ENCODE results near the gene GPR137.

DNA sequence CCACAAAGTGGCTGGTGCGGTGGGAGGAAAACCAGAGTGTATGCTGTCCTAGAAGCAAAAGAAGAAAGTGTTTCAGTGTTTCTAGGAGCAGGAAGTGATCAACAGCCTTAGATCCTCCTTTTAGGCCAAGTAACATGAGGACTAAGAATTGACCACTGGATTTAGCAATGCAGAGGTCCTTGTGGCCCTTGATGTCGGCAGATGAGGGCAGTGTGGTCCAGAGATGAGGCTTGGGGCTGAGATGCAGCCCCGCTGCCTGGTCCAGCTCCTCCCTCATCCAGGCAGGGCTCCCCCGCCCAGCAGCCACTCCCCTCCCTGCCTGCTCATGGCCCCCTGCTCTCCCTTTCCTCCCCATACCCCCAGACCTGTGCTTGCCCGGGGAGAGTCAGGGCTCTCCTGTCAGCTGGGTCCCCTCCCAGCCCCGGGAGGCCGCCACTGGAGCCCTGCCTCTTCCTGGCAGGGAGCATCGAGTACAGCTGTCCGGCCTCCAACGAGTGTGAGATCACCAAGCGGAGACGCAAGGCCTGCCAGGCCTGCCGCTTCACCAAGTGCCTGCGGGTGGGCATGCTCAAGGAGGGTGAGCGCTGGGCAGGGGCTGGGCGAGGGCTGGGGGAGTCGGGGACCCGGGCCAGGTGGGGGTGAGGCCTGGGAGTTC is 28.0 kb downstream of the GPR137 start:
- TF ChIP-seq, protein P1, sequence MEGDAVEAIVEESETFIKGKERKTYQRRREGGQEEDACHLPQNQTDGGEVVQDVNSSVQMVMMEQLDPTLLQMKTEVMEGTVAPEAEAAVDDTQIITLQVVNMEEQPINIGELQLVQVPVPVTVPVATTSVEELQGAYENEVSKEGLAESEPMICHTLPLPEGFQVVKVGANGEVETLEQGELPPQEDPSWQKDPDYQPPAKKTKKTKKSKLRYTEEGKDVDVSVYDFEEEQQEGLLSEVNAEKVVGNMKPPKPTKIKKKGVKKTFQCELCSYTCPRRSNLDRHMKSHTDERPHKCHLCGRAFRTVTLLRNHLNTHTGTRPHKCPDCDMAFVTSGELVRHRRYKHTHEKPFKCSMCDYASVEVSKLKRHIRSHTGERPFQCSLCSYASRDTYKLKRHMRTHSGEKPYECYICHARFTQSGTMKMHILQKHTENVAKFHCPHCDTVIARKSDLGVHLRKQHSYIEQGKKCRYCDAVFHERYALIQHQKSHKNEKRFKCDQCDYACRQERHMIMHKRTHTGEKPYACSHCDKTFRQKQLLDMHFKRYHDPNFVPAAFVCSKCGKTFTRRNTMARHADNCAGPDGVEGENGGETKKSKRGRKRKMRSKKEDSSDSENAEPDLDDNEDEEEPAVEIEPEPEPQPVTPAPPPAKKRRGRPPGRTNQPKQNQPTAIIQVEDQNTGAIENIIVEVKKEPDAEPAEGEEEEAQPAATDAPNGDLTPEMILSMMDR (IDR thresholded peaks at IDR 0.05) = no peak
- TF ChIP-seq POLR2A (IDR thresholded peaks at IDR 0.05) = peak in 1 of 2 donors; percentile 38

Measured in adrenal gland (tissue), 5 donors.